T-cell (primary cell): ENCODE measurements around the gene WNT2B. TPM values are rescaled to one million over a fixed set of nuclear protein-coding genes. Genes with fewer than 3 reads are reported as not detected.

Experiments used
- ATAC-seq, 4 experiments: fragments of 200-7000 bp in 3 of 4; fragments of 150-1000 bp in 1 of 4; cut with Tn5 transposase; replicated peaks in 1 of 4; 1 replicate in 3 of 4; 2 replicates in 1 of 4; pipeline ENCODE4 v1.10.0; 2021; ENCODE audit warnings: moderate library complexity in 3 of 4, mild to moderate bottlenecking in 2 of 4, moderate number of reproducible peaks in 1 of 4
- CTCF ChIA-PET, 2 donors: fragments of 300-600 bp; sonication (Branson Sonifier 250); formaldehyde crosslinking; loops; one replicate each; lab custom pipeline; 2022; ENCODE audit warnings: antibody characterized with exemption in 2 of 2; lab: Charles Lee
- POLR2A ChIA-PET, 2 donors: fragments of 300-600 bp; sonication (Branson Sonifier 250); formaldehyde crosslinking; loops; one replicate each; lab custom pipeline; 2022; ENCODE audit warnings: antibody characterized with exemption in 2 of 2; lab: Charles Lee
- DNase-seq, 35 experiments: peaks; one replicate each; pipeline versions ENCODE4 v3.0.0 to v3.0.0-alpha.2; 2013 to 2023
- H3K27ac ChIP-seq: one replicate; pipeline ENCODE4 v1.5.1; 2013; ENCODE audit warnings: low read length
- H3K27me3 ChIP-seq, 2 experiments: replicated peaks in 1 of 2; 1 replicate in 1 of 2; 2 replicates in 1 of 2; pipeline versions ENCODE4 v1.6.1 to v1.7.0; 2013; ENCODE audit warnings: low read length in 1 of 2, mixed read lengths in 1 of 2; ENCODE audit not compliant: control insufficient read depth in 2 of 2, insufficient read depth in 2 of 2; ENCODE audit errors: extremely low read depth in 1 of 2
- H3K36me3 ChIP-seq, 2 donors: 1 replicate in 1 of 2; 2 replicates in 1 of 2; pipeline versions ENCODE4 v1.6.1 to v1.7.0; 2013; ENCODE audit warnings: low read length in 1 of 2; ENCODE audit not compliant: control insufficient read depth in 2 of 2, insufficient read depth in 1 of 2; ENCODE audit errors: extremely low read depth in 1 of 2
- H3K4me1 ChIP-seq, 2 experiments: 1 replicate in 1 of 2; 2 replicates in 1 of 2; pipeline versions ENCODE4 v1.6.1 to v1.7.0; 2013; ENCODE audit warnings: low read length in 2 of 2, mixed read lengths in 1 of 2; ENCODE audit not compliant: insufficient read depth in 2 of 2, control insufficient read depth in 1 of 2; ENCODE audit errors: extremely low read depth in 1 of 2
- H3K4me3 ChIP-seq, 2 donors: 1 replicate in 1 of 2; 2 replicates in 1 of 2; pipeline versions ENCODE4 v1.5.1 to v1.7.0; 2013; ENCODE audit warnings: mild to moderate bottlenecking in 2 of 2, low read length in 1 of 2, moderate library complexity in 1 of 2; ENCODE audit not compliant: control insufficient read depth in 1 of 2; ENCODE audit errors: extremely low read depth in 1 of 2
- H3K9me3 ChIP-seq: 2 replicates; pipeline ENCODE4 v1.7.0; 2013
- H3K27ac Mint-ChIP-seq, 2 donors: one replicate each; pipeline ENCODE4 v1.8.0; 2020 to 2021; ENCODE audit warnings: mild to moderate bottlenecking in 2 of 2, mixed read lengths in 2 of 2
- H3K27me3 Mint-ChIP-seq, 2 donors: one replicate each; pipeline ENCODE4 v1.8.0; 2021 to 2022; ENCODE audit warnings: mixed read lengths in 2 of 2
- H3K36me3 Mint-ChIP-seq: one replicate; pipeline ENCODE4 v1.8.0; 2021; ENCODE audit warnings: mixed read lengths
- H3K4me1 Mint-ChIP-seq, 3 donors: one replicate each; pipeline ENCODE4 v1.8.0; 2020 to 2022; ENCODE audit warnings: mixed read lengths in 3 of 3, mild to moderate bottlenecking in 1 of 3
- H3K4me3 Mint-ChIP-seq, 3 donors: one replicate each; pipeline ENCODE4 v1.8.0; 2020 to 2022; ENCODE audit warnings: mild to moderate bottlenecking in 3 of 3, mixed read lengths in 3 of 3, moderate library complexity in 3 of 3
- H3K9me3 Mint-ChIP-seq, 3 donors: one replicate each; pipeline ENCODE4 v1.8.0; 2020 to 2022; ENCODE audit warnings: mixed read lengths in 3 of 3
- WGBS: methylation state at CpG from one replicate; pipeline ENCODE4 v1.1.5; 2013; ENCODE audit warnings: missing lambda C conversion rate; ENCODE audit not compliant: insufficient coverage; 5-methylcytosine and 5-hydroxymethylcytosine counted together
- total RNA-seq, 35 experiments: library from RNA in 6 of 35; stranded (reverse) in 6 of 35; fragments of 120-200 nt in 1 of 35; gene quantifications; one replicate each; pipeline versions ENCODE4 v1.2.1 to v1.2.4 and lab custom pipeline; 2013 to 2026

Gene WNT2B
- total RNA-seq, 5 donors from 2014 or later (not counting 1 experiment from before 2014, with no cell fraction given): 0.23 to 0.86 (median 0.47) TPM

- no peaks in the 10 kb centered on the region for H3K9me3 ChIP-seq
- ATAC-seq: no peak
- Mint-ChIP-seq H3K27me3 (peaks cover 8 to 12% of the 10 kb centered on the region in 2 donors), H3K36me3 (no peaks in the 10 kb centered on the region), H3K4me3 (peak overlapping the region; percentile 57 to 80 (median 59)), H3K9me3 (no peaks in the 10 kb centered on the region), H3K27ac (no peak overlapping the region), H3K4me1 (peaks cover 0 to 17% (median 10%) of the 10 kb centered on the region in 3 donors)
- ChIA-PET POLR2A (no interaction called here), CTCF (interaction anchor here in 1 of 2 donors (0.5 to 1.1 kb wide), 2 partner anchors 32 to 164 kb away, joined by 3 read pairs; partner anchors contain the start of gene MOV10)
- H3K36me3 ChIP-seq: no peaks in the 10 kb centered on the region
- 48% methylated on average over 8 of the region's 16 CpGs for WGBS
- H3K27ac ChIP-seq: no peak overlapping the region
- peaks cover 5 to 24% of the 10 kb centered on the region in 2 experiments for H3K4me1 ChIP-seq
- H3K27me3 ChIP-seq: peaks cover 0 to 53% of the 10 kb centered on the region in 2 experiments
- no peak for DNase-seq
- H3K4me3 ChIP-seq: peak overlapping the region in 1 of 2 donors; percentile 93
Observed at GRCh38 chr1:112509660-112510178, 954 bp downstream of the WNT2B start.

DNA sequence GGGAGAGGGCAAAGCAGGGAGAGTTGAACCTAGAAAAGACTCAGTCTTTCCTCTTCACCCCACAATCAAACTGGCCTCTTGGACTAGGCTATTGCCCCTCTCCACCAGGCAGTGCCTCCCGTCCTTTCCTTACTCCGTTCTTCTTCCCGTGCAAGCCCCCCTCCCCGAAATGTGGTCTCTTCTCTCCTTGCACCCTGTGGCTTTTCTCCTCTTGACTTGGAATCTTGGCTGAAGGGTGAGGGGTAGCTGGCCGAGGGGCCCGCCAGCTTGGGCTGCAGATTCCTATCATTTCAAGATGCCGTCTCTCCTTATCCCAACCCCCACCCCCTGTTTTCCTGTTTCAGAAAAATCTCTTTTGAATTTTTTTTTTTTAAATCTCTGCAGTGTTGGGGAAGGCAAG is 1.6 kb downstream of the WNT2B start:
- ChIA-PET CTCF (no interaction called here), POLR2A (no interaction called here)
- DNase-seq: no peak
- no CpG with 5 or more reads among the region's 7 CpGs for WGBS
- Mint-ChIP-seq H3K27ac (no peak overlapping the region), H3K4me3 (peak overlapping the region; percentile 29 to 80 (median 59)), H3K27me3 (peaks cover 6% of the 10 kb centered on the region in 2 donors), H3K4me1 (peaks cover 0 to 17% (median 10%) of the 10 kb centered on the region in 3 donors), H3K36me3 (no peaks in the 10 kb centered on the region), H3K9me3 (no peaks in the 10 kb centered on the region)
- no peak for ATAC-seq
- Histone ChIP-seq H3K9me3 (no peaks in the 10 kb centered on the region), H3K4me1 (peaks cover 5 to 24% of the 10 kb centered on the region in 2 experiments), H3K27me3 (peaks cover 0 to 46% of the 10 kb centered on the region in 2 experiments), H3K4me3 (no peak overlapping the region), H3K36me3 (no peaks in the 10 kb centered on the region), H3K27ac (no peak overlapping the region)

DNA sequence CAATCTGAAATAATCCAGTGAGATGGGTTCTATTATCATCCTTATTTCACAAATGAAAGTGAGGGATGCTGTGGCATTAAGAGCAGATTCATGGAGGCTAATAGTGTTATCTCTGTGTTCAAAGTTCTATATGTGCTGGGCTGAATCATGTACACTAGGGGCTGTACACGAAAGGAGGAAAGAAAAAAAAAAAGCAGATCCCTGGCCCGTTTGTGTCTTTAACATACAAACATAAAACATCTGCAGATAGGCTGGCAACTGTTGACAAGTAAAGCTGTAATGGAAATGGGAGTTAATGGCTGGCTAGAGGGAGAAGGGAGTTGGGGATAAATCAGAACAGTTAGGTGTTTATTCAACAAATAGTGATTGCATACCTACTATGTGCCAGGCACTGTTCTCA is 3.1 kb downstream of the WNT2B start:
- peaks cover 4% of the 10 kb centered on the region in 2 donors for H3K27me3 Mint-ChIP-seq
- no peaks in the 10 kb centered on the region for H3K36me3 Mint-ChIP-seq
- ATAC-seq: no peak
- Histone ChIP-seq H3K27ac (no peak overlapping the region), H3K27me3 (peaks cover 0 to 32% of the 10 kb centered on the region in 2 experiments), H3K4me1 (peaks cover 5 to 24% of the 10 kb centered on the region in 2 experiments), H3K36me3 (no peaks in the 10 kb centered on the region), H3K4me3 (no peak overlapping the region), H3K9me3 (no peaks in the 10 kb centered on the region)
- CTCF ChIA-PET: interaction anchor here in 1 of 2 donors (0.7 kb wide), 1 partner anchor 128 kb away, joined by 3 read pairs; no protein-coding TSS in a partner anchor
- POLR2A ChIA-PET: interaction anchor here in 1 of 2 donors (0.6 kb wide), 1 partner anchor 156 kb away, joined by 3 read pairs; no protein-coding TSS in a partner anchor
- DNase-seq: no peak
- H3K9me3 Mint-ChIP-seq: no peaks in the 10 kb centered on the region
- peaks cover 0 to 17% (median 10%) of the 10 kb centered on the region in 3 donors for H3K4me1 Mint-ChIP-seq
- no peak overlapping the region for H3K4me3 Mint-ChIP-seq
- WGBS: no CpG with 5 or more reads among the region's 2 CpGs
- H3K27ac Mint-ChIP-seq: no peak overlapping the region

- no peak overlapping the region for H3K27ac Mint-ChIP-seq
- 75% methylated on average over 3 of the region's 9 CpGs for WGBS
- no peak for ATAC-seq
- no peaks in the 10 kb centered on the region for H3K27me3 Mint-ChIP-seq
- Histone ChIP-seq H3K4me3 (no peak overlapping the region), H3K9me3 (no peaks in the 10 kb centered on the region), H3K27me3 (peaks cover 0 to 18% of the 10 kb centered on the region in 2 experiments), H3K4me1 (peaks cover under 1 to 12% of the 10 kb centered on the region in 2 experiments), H3K36me3 (no peaks in the 10 kb centered on the region), H3K27ac (no peak overlapping the region)
- H3K4me1 Mint-ChIP-seq: peaks cover 0 to 7% (median 2%) of the 10 kb centered on the region in 3 donors
- CTCF ChIA-PET: interaction anchor here in 1 of 2 donors (1.2 kb wide), 1 partner anchor 31 kb away, joined by 3 read pairs; no protein-coding TSS in a partner anchor
- H3K36me3 Mint-ChIP-seq: no peaks in the 10 kb centered on the region
- H3K9me3 Mint-ChIP-seq: no peaks in the 10 kb centered on the region
- no peak overlapping the region for H3K4me3 Mint-ChIP-seq
- DNase-seq: no peak
- POLR2A ChIA-PET: no interaction called here
Observed at GRCh38 chr1:112513112-112513870, 4.5 kb downstream of the WNT2B start.

DNA sequence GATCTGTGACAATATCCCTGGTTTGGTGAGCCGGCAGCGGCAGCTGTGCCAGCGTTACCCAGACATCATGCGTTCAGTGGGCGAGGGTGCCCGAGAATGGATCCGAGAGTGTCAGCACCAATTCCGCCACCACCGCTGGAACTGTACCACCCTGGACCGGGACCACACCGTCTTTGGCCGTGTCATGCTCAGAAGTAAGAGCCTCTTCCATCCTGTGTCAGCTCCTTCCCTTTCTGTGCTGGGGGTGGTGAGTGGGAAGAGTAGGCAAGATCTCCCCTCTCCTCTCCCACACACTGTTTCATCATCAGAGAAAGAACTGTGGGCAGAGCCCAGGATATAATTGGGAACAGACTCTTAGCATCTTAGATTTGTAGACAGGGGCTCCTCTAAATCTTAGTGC is 6.1 kb downstream of the WNT2B start:
- no peaks in the 10 kb centered on the region for H3K36me3 Mint-ChIP-seq
- Histone ChIP-seq H3K4me3 (no peak overlapping the region), H3K27ac (no peak overlapping the region), H3K27me3 (peaks cover 0 to 4% of the 10 kb centered on the region in 2 experiments), H3K4me1 (no peaks in the 10 kb centered on the region), H3K36me3 (no peaks in the 10 kb centered on the region), H3K9me3 (no peaks in the 10 kb centered on the region)
- ChIA-PET POLR2A (no interaction called here), CTCF (interaction anchor here in 1 of 2 donors (1.2 kb wide), 1 partner anchor 29 kb away, joined by 3 read pairs; no protein-coding TSS in a partner anchor)
- DNase-seq: no peak
- no peaks in the 10 kb centered on the region for H3K4me1 Mint-ChIP-seq
- no peaks in the 10 kb centered on the region for H3K9me3 Mint-ChIP-seq
- 98% methylated on average over 9 of the region's 12 CpGs for WGBS
- no peaks in the 10 kb centered on the region for H3K27me3 Mint-ChIP-seq
- H3K4me3 Mint-ChIP-seq: no peak overlapping the region
- no peak for ATAC-seq
- H3K27ac Mint-ChIP-seq: no peak overlapping the region

GRCh38 chr1:112515311-112516009 is 6.7 kb downstream of the WNT2B start:
- ATAC-seq: no peak
- Mint-ChIP-seq H3K4me1 (no peaks in the 10 kb centered on the region), H3K27me3 (no peaks in the 10 kb centered on the region), H3K4me3 (no peak overlapping the region), H3K36me3 (no peaks in the 10 kb centered on the region), H3K9me3 (no peaks in the 10 kb centered on the region), H3K27ac (no peak overlapping the region)
- Histone ChIP-seq H3K27me3 (no peaks in the 10 kb centered on the region), H3K36me3 (no peaks in the 10 kb centered on the region), H3K27ac (no peak overlapping the region), H3K9me3 (no peaks in the 10 kb centered on the region), H3K4me3 (no peak overlapping the region), H3K4me1 (no peaks in the 10 kb centered on the region)
- 64% methylated on average over 1 of the region's 2 CpGs for WGBS
- CTCF ChIA-PET: no interaction called here
- POLR2A ChIA-PET: no interaction called here
- no peak for DNase-seq
